ENCODE data around the gene KCNQ5. TPM values are rescaled to one million over a fixed set of nuclear protein-coding genes. Genes with fewer than 3 reads are reported as not detected.

Gene KCNQ5
- total RNA-seq, 6 donors from 2014 or later, result 0.30 to 3.1 (median 0.32) TPM

- Histone ChIP-seq H3K27me3 (no peaks in the 10 kb centered on the region), H3K4me1 (no peaks in the 10 kb centered on the region), H3K4me3 (no peak overlapping the region), H3K27ac (no peak overlapping the region), H3K36me3 (no peaks in the 10 kb centered on the region), H3K9me3 (no peaks in the 10 kb centered on the region)
- WGBS, 2 donors, result 92 to 94% methylated on average over 5 of the region's 5 CpGs
- no peak for ATAC-seq (ENCODE audit: low FRiP score in 2 of 2)
- TF ChIP-seq POLR2AphosphoS5 (IDR thresholded peaks at IDR 0.05), result no peak
- no peak for TF ChIP-seq POLR2A (IDR thresholded peaks at IDR 0.05)
- no peak for TF ChIP-seq EP300 (IDR thresholded peaks at IDR 0.05)
- TF ChIP-seq CTCF (IDR thresholded peaks at IDR 0.05), result no peak
- DNase-seq, result no peak
Measured at GRCh38 chr6:73236144-73236750, 614.4 kb downstream of the KCNQ5 start.

GRCh38 chr6:73240730-73241129 lies 618.9 kb downstream of the KCNQ5 start:
- DNase-seq (no peak), ATAC-seq (ENCODE audit: low FRiP score in 2 of 2) (no peak)
- 72% methylated on average over 4 of the region's 4 CpGs for WGBS, 2 donors
- Histone ChIP-seq H3K27me3 (no peaks in the 10 kb centered on the region), H3K4me1 (no peaks in the 10 kb centered on the region), H3K27ac (no peak overlapping the region), H3K36me3 (no peaks in the 10 kb centered on the region), H3K9me3 (no peaks in the 10 kb centered on the region), H3K4me3 (no peak overlapping the region)
- TF ChIP-seq CTCF (IDR thresholded peaks at IDR 0.05), result no peak
- TF ChIP-seq POLR2AphosphoS5 (IDR thresholded peaks at IDR 0.05), result no peak
- TF ChIP-seq POLR2A (IDR thresholded peaks at IDR 0.05), result no peak
- no peak for TF ChIP-seq EP300 (IDR thresholded peaks at IDR 0.05)

GRCh38 chr6:73242001-73242400 lies 620.1 kb downstream of the KCNQ5 start:
- DNase-seq (no peak), ATAC-seq (ENCODE audit: low FRiP score in 2 of 2) (no peak)
- no peak for TF ChIP-seq CTCF (IDR thresholded peaks at IDR 0.05)
- TF ChIP-seq EP300 (IDR thresholded peaks at IDR 0.05), result no peak
- no peak for TF ChIP-seq POLR2AphosphoS5 (IDR thresholded peaks at IDR 0.05)
- TF ChIP-seq POLR2A (IDR thresholded peaks at IDR 0.05), result no peak
- H3K36me3 ChIP-seq, result no peaks in the 10 kb centered on the region
- H3K27ac ChIP-seq, result no peak overlapping the region
- H3K9me3 ChIP-seq, result no peaks in the 10 kb centered on the region
- H3K4me1 ChIP-seq, result no peaks in the 10 kb centered on the region
- WGBS, 2 donors, result 77 to 90% methylated on average over 4 to 5 of the region's 5 CpGs
- no peak overlapping the region for H3K4me3 ChIP-seq
- H3K27me3 ChIP-seq, result no peaks in the 10 kb centered on the region

Small RNA genes lying within 50 kb of the gene (small RNA-seq; reads per million reads assigned to genes)
- gene MIR4282, result 0 reads per million in 4 donors
